ENCODE results near the gene TUBA3E. TPM values are rescaled to one million over a fixed set of nuclear protein-coding genes. Genes with fewer than 3 reads are reported as not detected.
A peak's percentile ranks its signal among the peaks of the same experiment; 100 is the strongest.
"Not testable (repeated sequence)": the region's sequence is repeated elsewhere in the genome, so short reads cannot be mapped to it uniquely, and the experiment has no call there.

TUBA3E gene
- total RNA-seq, 1 experiment from 2014 or later, result not detected

DNA sequence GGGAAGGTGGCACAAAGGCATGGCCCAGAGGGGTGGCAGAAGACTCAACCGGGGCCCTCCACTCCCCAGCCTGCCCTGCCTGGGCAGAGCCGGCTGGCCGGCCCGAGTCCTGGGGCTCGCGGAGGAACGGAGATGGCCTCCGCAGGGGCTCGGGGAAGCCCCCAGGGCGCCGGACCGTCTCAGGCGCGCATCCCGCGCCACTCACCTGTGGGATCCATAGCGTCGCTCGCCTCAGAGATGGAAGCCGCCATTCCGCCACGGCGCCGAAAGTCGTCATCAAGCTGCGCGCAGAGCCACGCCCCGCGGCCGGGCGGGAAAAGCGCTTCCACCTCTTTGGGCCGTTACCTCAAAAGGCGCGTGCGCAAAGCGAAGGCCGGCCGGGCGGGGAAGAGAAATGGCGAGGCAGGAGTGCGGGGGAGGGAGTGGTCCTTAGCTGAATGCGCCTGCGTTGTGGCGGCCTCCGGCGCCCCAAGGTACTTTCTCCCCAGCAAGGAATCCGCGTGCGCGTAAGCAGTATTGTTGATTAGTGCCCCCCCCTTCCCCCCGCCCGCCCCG lies 16.8 kb downstream of the TUBA3E start, which contains the start of gene SMPD4:
TSS of gene SMPD4 (minus strand) at position 278 of the 555 bp plus-strand sequence. CDS start 5,010 bp downstream, outside the sequence.
- in situ Hi-C loops (cut with HindIII; ENCODE audit: low pct_unique_long_range_greater_than_20kb, low sequenced_read_pairs), result no loop called here
- peak; percentile 94 for DNase-seq (ENCODE audit: low read depth, low spot score)

DNA sequence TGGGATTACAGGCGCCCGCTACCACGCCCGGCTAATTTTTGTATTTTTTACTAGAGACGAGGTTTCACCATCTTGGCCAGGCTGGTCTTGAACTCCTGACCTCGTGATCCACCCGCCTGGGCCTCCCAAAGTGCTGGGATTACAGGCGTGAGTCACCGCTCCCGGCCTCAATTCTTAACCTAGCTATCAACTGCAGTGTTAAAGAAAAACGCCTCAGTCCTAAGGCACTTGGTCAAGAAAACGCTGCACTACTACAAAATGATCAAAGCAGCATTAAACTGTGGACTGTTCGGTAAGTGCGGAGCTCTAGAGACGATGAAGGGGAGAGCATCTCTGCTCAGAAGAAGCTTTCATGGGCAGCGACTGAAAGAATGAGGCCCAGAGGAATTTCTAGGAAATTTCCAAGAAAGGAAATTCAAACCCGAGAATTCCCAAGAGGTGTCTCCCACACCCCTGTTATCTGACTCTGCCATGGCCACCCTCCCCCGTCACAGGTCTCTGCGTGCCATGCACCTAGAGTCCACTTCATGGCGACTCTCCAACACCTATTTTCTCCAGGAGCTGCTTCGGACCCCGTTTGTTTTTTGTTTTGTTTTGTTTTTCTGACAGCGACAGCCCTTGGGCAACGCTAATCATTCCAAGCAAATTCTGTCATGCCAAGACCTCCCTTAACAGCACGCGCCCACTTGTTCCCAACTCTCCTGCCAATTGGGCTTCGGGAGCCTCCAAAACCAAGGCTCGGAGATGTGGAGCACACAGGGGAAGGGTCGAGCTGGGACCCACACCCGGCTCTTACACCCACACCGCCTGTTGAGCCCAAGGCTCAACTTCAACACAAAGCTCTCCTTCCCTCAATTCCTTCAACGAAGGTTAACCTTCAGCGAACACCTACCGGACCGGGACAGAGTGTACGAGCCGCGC lies 17.6 kb downstream of the TUBA3E start:
- in situ Hi-C loops (cut with HindIII; ENCODE audit: low pct_unique_long_range_greater_than_20kb, low sequenced_read_pairs); DNase-seq (ENCODE audit: low read depth, low spot score): not testable (repeated sequence)

GRCh38 chr2:130174866-130175265 lies 23.4 kb downstream of the TUBA3E start:
- DNase-seq (ENCODE audit: low read depth, low spot score); in situ Hi-C loops (cut with HindIII; ENCODE audit: low pct_unique_long_range_greater_than_20kb, low sequenced_read_pairs): not testable (repeated sequence)

DNA sequence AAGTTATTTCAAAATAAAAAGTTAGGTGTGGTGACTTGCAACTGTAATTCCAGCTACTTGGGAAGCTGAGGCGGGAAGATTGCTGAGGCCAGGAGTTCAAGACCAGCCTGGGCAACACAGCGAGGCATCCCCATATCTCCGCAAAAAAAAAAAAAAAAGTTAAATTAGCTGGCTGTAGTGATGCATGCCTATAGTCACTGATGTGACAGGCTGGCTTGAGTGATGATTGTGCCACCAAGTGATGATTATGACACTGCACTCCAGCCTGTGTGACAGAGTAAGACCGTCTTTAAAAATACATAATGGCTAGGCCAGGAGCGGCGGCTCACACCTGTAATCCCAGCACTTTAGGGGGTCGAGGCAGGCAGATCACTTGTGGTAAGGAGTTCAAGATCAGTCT lies 28.3 kb downstream of the TUBA3E start:
- in situ Hi-C loops (cut with HindIII; ENCODE audit: low pct_unique_long_range_greater_than_20kb, low sequenced_read_pairs), result no loop called here
- DNase-seq (ENCODE audit: low read depth, low spot score), result no peak

DNA sequence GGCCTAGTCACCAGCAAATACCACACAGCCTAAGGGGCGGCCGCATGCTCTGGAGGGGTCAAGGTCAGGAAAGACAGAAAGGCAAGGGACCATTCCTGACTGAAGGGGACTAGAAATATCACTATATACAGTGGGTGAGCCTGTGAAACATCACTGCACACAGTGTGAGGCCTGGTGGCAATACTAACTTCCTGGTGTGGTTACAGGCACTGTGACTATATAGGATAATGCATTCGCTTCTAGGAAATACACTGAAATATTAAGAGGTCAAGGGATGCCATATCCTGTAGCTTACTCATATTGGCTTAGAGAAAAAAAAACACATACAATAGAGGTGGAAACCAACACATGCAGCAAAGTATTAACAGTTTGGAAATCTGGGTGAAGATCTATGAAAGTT lies 29.1 kb downstream of the TUBA3E start:
- in situ Hi-C loops (cut with HindIII; ENCODE audit: low pct_unique_long_range_greater_than_20kb, low sequenced_read_pairs); DNase-seq (ENCODE audit: low read depth, low spot score): not testable (repeated sequence)

DNA sequence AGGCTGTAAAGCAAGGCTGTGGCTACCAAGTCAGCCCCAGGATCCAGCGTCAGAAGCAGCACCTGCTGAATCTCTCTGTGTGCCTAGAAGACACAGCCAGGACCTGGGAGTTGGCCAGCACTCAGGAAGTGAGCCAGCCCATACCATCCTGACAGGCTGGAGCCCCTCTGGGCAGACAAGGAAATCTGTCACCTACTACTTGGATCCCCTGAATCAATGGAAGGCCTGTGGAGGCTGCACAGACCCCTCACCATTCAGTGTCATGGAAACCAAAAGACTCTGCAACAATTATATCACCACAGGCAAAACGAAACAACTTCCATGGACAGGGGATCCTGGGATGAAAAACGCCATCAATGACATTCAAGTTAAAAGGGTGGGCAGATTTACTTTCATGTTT lies 31.6 kb downstream of the TUBA3E start:
- DNase-seq (ENCODE audit: low read depth, low spot score); in situ Hi-C loops (cut with HindIII; ENCODE audit: low pct_unique_long_range_greater_than_20kb, low sequenced_read_pairs): not testable (repeated sequence)

GRCh38 chr2:130165293-130166016 lies 32.8 kb downstream of the TUBA3E start:
- in situ Hi-C loops (cut with HindIII; ENCODE audit: low pct_unique_long_range_greater_than_20kb, low sequenced_read_pairs), result no loop called here
- no peak for DNase-seq (ENCODE audit: low read depth, low spot score)

DNA sequence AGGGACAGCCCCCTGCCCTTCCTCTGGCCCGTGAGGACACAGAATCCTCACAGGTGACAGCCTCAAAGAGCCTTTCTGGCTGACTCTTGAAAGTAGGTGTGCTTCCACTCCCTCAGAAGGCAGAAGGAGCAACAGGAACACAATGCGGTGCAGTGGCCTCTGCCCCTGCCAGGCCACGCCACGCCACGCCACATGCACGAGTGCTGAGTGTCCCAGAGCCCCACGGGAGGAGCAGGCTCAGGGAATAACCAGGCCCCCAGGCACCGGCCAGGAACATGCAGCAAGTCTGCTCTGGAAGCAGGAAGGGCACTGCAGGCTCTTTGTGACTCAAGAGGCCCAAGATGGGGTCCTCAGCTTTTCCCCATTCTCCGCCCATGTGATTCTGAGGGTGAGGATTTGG lies 35.3 kb downstream of the TUBA3E start:
- in situ Hi-C loops (cut with HindIII; ENCODE audit: low pct_unique_long_range_greater_than_20kb, low sequenced_read_pairs), result no loop called here
- DNase-seq (ENCODE audit: low read depth, low spot score), result no peak

- DNase-seq (ENCODE audit: low read depth, low spot score); in situ Hi-C loops (cut with HindIII; ENCODE audit: low pct_unique_long_range_greater_than_20kb, low sequenced_read_pairs): not testable (repeated sequence)
Measured at GRCh38 chr2:130162486-130162885, 35.8 kb downstream of the TUBA3E start.

- DNase-seq (ENCODE audit: low read depth, low spot score), result peak; percentile 7
- in situ Hi-C loops (cut with HindIII; ENCODE audit: low pct_unique_long_range_greater_than_20kb, low sequenced_read_pairs), result not testable (repeated sequence)
Measured at GRCh38 chr2:130160838-130161705, 37.2 kb downstream of the TUBA3E start.

DNA sequence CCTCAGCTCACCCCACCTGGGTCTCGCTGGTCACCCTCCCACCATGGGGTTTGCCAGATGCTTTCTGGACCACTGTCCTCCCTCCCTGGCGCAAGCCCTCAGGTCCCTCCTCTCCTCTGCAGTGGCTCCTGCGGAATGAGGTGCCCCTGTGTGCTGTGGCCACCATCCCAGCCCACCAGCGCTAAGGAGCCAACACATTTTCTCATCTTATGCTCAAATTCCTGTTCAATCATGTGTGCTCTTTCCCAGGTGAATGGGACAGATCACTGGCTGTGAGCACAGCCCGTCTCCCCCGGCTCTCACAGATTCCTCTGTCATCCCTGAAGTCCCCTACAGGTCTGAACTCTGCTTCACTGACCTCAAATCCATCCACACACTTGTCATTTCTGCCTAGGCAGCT lies 38.1 kb downstream of the TUBA3E start:
- in situ Hi-C loops (cut with HindIII; ENCODE audit: low pct_unique_long_range_greater_than_20kb, low sequenced_read_pairs), result no loop called here

DNA sequence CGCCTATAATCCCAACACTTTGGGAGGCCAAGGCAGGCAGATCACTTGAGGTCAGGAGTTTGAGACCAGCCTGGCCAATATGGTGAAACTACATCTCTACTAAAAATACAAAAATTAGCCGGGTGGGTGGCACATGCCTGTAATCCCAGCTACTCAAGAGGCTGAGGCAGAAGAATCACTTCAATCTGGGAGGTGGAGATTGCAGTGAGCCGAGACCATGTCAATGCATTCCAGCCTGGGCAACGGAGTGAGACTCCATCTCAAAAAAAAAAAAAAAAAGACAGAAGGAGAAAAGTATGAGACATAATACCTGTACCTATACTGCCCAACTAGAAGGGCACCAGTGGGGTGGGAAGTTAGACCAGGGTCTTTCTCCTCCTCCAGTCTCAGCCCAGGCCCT lies 38.9 kb downstream of the TUBA3E start:
- DNase-seq (ENCODE audit: low read depth, low spot score); in situ Hi-C loops (cut with HindIII; ENCODE audit: low pct_unique_long_range_greater_than_20kb, low sequenced_read_pairs): not testable (repeated sequence)

More for the DNA sequence above, 38.1 kb downstream of the TUBA3E start:
- no peak for DNase-seq (ENCODE audit: low read depth, low spot score)

- DNase-seq (ENCODE audit: low read depth, low spot score), result no peak
- in situ Hi-C loops (cut with HindIII; ENCODE audit: low pct_unique_long_range_greater_than_20kb, low sequenced_read_pairs), result no loop called here
Measured at GRCh38 chr2:130158631-130159030, 39.6 kb downstream of the TUBA3E start.

DNA sequence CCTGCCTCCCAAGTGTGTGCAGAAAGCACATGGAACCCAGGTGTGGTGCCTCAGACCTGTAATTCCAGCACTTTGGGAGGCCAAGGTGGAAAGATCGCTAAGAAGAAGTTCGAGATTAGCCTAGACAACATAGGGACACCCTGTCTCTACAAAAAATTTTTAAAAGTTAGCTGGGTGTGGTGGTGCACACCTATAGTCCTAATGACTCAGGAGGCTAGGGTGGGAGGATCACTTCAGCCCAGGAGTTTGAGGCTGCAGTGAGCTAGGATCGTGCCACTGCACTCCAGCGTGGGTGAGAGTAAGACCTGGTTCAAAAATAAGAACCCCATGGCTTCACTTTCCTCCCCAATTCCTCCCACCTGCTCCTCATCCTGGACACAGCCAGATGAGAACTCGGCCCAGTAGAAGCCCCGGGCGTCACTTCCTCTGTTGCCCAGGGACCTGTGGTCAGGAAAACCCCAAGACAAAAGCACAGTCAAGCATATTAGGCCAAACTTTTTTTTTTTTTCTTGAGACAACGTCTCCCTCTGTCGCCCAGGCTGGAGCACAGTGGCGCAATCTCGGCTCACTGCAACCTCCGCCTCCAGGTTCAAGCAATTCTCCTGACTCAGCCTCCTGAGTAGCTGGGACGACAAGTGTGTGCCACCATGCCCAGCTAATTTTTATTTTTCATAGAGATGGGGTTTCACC lies 40.3 kb downstream of the TUBA3E start:
- in situ Hi-C loops (cut with HindIII; ENCODE audit: low pct_unique_long_range_greater_than_20kb, low sequenced_read_pairs), result not testable (repeated sequence)
- DNase-seq (ENCODE audit: low read depth, low spot score), result peak; percentile 52

GRCh38 chr2:130157354-130157753 lies 40.9 kb downstream of the TUBA3E start:
- DNase-seq (ENCODE audit: low read depth, low spot score); in situ Hi-C loops (cut with HindIII; ENCODE audit: low pct_unique_long_range_greater_than_20kb, low sequenced_read_pairs): not testable (repeated sequence)

- DNase-seq (ENCODE audit: low read depth, low spot score), result no peak
- in situ Hi-C loops (cut with HindIII; ENCODE audit: low pct_unique_long_range_greater_than_20kb, low sequenced_read_pairs), result no loop called here
Measured at GRCh38 chr2:130156624-130157004, 41.6 kb downstream of the TUBA3E start.

All from SK-MEL-5 (cell line).